K562 (cell line): ENCODE data around the gene KCTD1. TPM values are rescaled to one million over a fixed set of nuclear protein-coding genes. Genes with fewer than 3 reads are reported as not detected.

Experiments used
- ATAC-seq: fragments of 200-7000 bp; cut with Tn5 transposase; 3 replicates; pipeline ENCODE4 v1.9.1; 2020; ENCODE audit warnings: moderate library complexity
- BruUV-seq: library from RNA; stranded (reverse); fragments of 400-500 nt; replicated peaks from 2 replicates; lab custom pipeline; 2021; lab: Mats Ljungman, UMichigan
- CTCF ChIA-PET: fragments of 300-600 bp; formaldehyde crosslinking; extraction: SDS; loops from one replicate; lab custom pipeline; 2021; ENCODE audit warnings: low intra/inter-chr PET ratio; lab: Yijun Ruan, JAX
- POLR2A ChIA-PET: fragments of 300-600, 350-650 bp; sonication (Branson Sonifier 250); formaldehyde crosslinking; extraction: SDS; loops from one replicate; lab custom pipeline; 2021; ENCODE audit warnings: antibody characterized with exemption, inconsistent platforms; lab: Yijun Ruan, JAX
- DNase-seq, 4 experiments: peaks; one replicate each; pipeline versions ENCODE4 v3.0.0 to v3.0.0-alpha.2; 2011 to 2018; ENCODE audit warnings: low spot score in 3 of 4, mixed read lengths in 3 of 4; ENCODE audit errors: extremely low read depth in 1 of 4
- FAIRE-seq: peaks from 2 replicates; lab custom pipeline; 2011; peaks lifted over from hg19 to GRCh38; lab: Jason Lieb, UNC
- H2AFZ ChIP-seq: 2 replicates; pipeline ENCODE4 v1.6.0; 2011; ENCODE audit warnings: low read depth, low read length, control low read depth, inconsistent platforms
- H3K27ac ChIP-seq: fragments of 200-600 bp; 3 replicates; pipeline ENCODE4 v1.8.0; 2011; ENCODE audit warnings: low read depth, mild to moderate bottlenecking, control low read depth, inconsistent platforms, low read length, moderate library complexity, mixed read lengths; ENCODE audit errors: extremely low read depth
- H3K27me3 ChIP-seq, 2 experiments: fragments of 300-600 bp in 1 of 2; 2 replicates in 1 of 2; 3 replicates in 1 of 2; pipeline versions ENCODE4 v1.6.0 to v1.8.0; 2011; ENCODE audit warnings: inconsistent platforms in 2 of 2, low read length in 2 of 2, mild to moderate bottlenecking in 1 of 2, mixed read lengths in 1 of 2, moderate library complexity in 1 of 2; ENCODE audit not compliant: control insufficient read depth in 2 of 2, insufficient read depth in 2 of 2
- H3K36me3 ChIP-seq: fragments of 300-600 bp; 3 replicates; pipeline ENCODE4 v1.8.0; 2011; ENCODE audit warnings: mild to moderate bottlenecking, low read length, inconsistent platforms; ENCODE audit not compliant: control insufficient read depth, insufficient read depth
- H3K4me1 ChIP-seq, 2 experiments: fragments of 200-600 bp in 1 of 2; replicated peaks in 1 of 2; 2 replicates in 1 of 2; 3 replicates in 1 of 2; pipeline versions ENCODE4 v1.5.1 to v1.8.0; 2011; ENCODE audit warnings: inconsistent platforms in 2 of 2, low read length in 2 of 2, mild to moderate bottlenecking in 1 of 2, mixed read lengths in 1 of 2, moderate library complexity in 1 of 2; ENCODE audit not compliant: control insufficient read depth in 2 of 2, insufficient read depth in 2 of 2
- H3K4me2 ChIP-seq: 2 replicates; pipeline ENCODE4 v1.6.1; 2011; ENCODE audit warnings: low read length, control low read depth, inconsistent platforms, mixed read lengths; ENCODE audit not compliant: insufficient read depth
- H3K4me3 ChIP-seq: fragments of 200-600 bp; sonication (generic), shearing (Covaris generic); 2 replicates; pipeline ENCODE4 v1.5.1; 2016; ENCODE audit warnings: control low read depth, inconsistent platforms
- H3K79me2 ChIP-seq: fragments of 200-600 bp; 3 replicates; pipeline ENCODE4 v1.8.0; 2011; ENCODE audit warnings: low read length, inconsistent platforms; ENCODE audit not compliant: control insufficient read depth, insufficient read depth
- H3K9ac ChIP-seq, 2 experiments: 2 replicates each; pipeline versions ENCODE4 v1.6.0 to v1.6.1; 2011; ENCODE audit warnings: low read depth in 2 of 2, low read length in 2 of 2, control low read depth in 1 of 2, inconsistent platforms in 1 of 2, mild to moderate bottlenecking in 1 of 2, mixed read lengths in 1 of 2; ENCODE audit not compliant: insufficient read depth in 1 of 2
- H3K9me1 ChIP-seq: one replicate; pipeline ENCODE4 v1.6.0; 2011; ENCODE audit warnings: inconsistent platforms, mild to moderate bottlenecking, low read length, moderate library complexity; ENCODE audit not compliant: control insufficient read depth, insufficient read depth
- H3K9me3 ChIP-seq: replicated peaks from 2 replicates; pipeline ENCODE4 v1.5.1; 2011; ENCODE audit warnings: low read depth, low read length, inconsistent platforms; ENCODE audit not compliant: control insufficient read depth, insufficient read depth
- H4K20me1 ChIP-seq: replicated peaks from 2 replicates; pipeline ENCODE4 v1.6.1; 2011; ENCODE audit warnings: low read length, inconsistent platforms, mixed read lengths; ENCODE audit not compliant: control insufficient read depth, insufficient read depth
- BACH1 ChIP-seq: fragments of 200-800 bp; sonication (Bioruptor generic); IDR thresholded peaks from 2 replicates; pipeline ENCODE4 v1.6.1; 2016; ENCODE audit warnings: missing genetic modification characterization, missing compliant biosample characterization
- DMBX1 ChIP-seq: fragments of 250-450 bp; sonication (Bioruptor Pico); IDR thresholded peaks from 2 replicates; pipeline ENCODE4 v1.8.0; 2022; ENCODE audit warnings: inconsistent platforms, mild to moderate bottlenecking, moderate library complexity, borderline replicate concordance
- FOXJ3 ChIP-seq: sonication (generic); formaldehyde crosslinking; IDR thresholded peaks from 2 replicates; pipeline ENCODE4 v1.4.0; 2020; ENCODE audit warnings: mild to moderate bottlenecking, missing genetic modification reagents
- SLC30A9 ChIP-seq: fragments of 250-450 bp; sonication (Bioruptor Pico); IDR thresholded peaks from 2 replicates; pipeline ENCODE4 v1.8.0; 2022; ENCODE audit warnings: mild to moderate bottlenecking, moderate library complexity
- ZNF778 ChIP-seq: fragments of 450-650 bp; formaldehyde crosslinking; IDR thresholded peaks from 2 replicates; pipeline ENCODE4 v1.4.0; 2020; ENCODE audit warnings: mild to moderate bottlenecking, moderate library complexity
- WGBS: fragments of 100-300 bp; shearing (Covaris generic); methylation state at CpG from one replicate; pipeline ENCODE4 v1.1.6; 2016; ENCODE audit warnings: low coverage, mixed read lengths; ENCODE audit not compliant: insufficient coverage; ENCODE audit errors: missing lambda C conversion rate; 5-methylcytosine and 5-hydroxymethylcytosine counted together
- in situ Hi-C: fragments of 300-500 bp; cut with MboI; formaldehyde crosslinking; loops from 4 replicates; pipeline ENCODE4 v1.15.0; 2018; ENCODE audit warnings: inconsistent platforms, mixed read lengths
- intact Hi-C: fragments of 100-400 bp; cut with micrococcal nuclease; formaldehyde crosslinking; loops from 2 replicates; pipeline ENCODE4 v1.14.2; 2022
- polyA plus RNA-seq, 8 experiments: library from polyadenylated mRNA; depleted of rRNA in 4 of 8; stranded (reverse) in 5 of 8; unstranded in 3 of 8; fragments of >200 nt; fragmentation: Nextera tagmentation in 2 of 8; fragmentation: Illumina TruSeq in 1 of 8; extraction: Ambion mirVana in 2 of 8; extraction: Trizol in 1 of 8; gene quantifications; 2 replicates each; pipeline versions ENCODE4 v1.2.1 to v1.2.3, GENCODE V29; 2011 to 2014; ENCODE audit warnings: inconsistent platforms in 1 of 8, missing spikeins in 1 of 8
- total RNA-seq, 7 experiments: library from RNA; depleted of rRNA in 6 of 7; stranded (reverse); fragments of >200 nt in 6 of 7; fragmentation: Illumina TruSeq in 2 of 7; extraction: Trizol in 2 of 7; gene quantifications; 2 replicates each; pipeline versions ENCODE4 v1.2.1 to v1.2.3, GENCODE V29; 2011 to 2021; ENCODE audit warnings: low replicate concordance in 1 of 7
- TF ChIP-seq, protein P1 (sequence below): fragments of 450-650 bp; IDR thresholded peaks from 2 replicates; pipeline ENCODE4 v1.6.1; 2016; ENCODE audit warnings: mild to moderate bottlenecking
- TF ChIP-seq, protein P2 (sequence below): sonication (generic); formaldehyde crosslinking; IDR thresholded peaks from 2 replicates; pipeline ENCODE4 v1.8.0; 2023; ENCODE audit warnings: mild to moderate bottlenecking, missing genetic modification reagents
- TF ChIP-seq, protein P3 (sequence below): fragments of 200-800 bp; sonication (Bioruptor generic); IDR thresholded peaks from 2 replicates; pipeline ENCODE4 v1.6.1; 2017; ENCODE audit warnings: missing genetic modification characterization, missing compliant biosample characterization
- TF ChIP-seq, protein P4 (sequence below), 2 experiments: fragments of 150-350 bp in 1 of 2; IDR thresholded peaks; 2 replicates each; pipeline ENCODE4 v1.6.1; 2012 to 2016; ENCODE audit warnings: low read depth in 2 of 2, low read length in 2 of 2, mild to moderate bottlenecking in 1 of 2, moderate library complexity in 1 of 2

KCTD1 gene
- total and polyA plus RNA-seq, 9 of the 15 experiments (the other 6 are each of a cell fraction or from before 2014, with no cell fraction given): not detected

DNA sequence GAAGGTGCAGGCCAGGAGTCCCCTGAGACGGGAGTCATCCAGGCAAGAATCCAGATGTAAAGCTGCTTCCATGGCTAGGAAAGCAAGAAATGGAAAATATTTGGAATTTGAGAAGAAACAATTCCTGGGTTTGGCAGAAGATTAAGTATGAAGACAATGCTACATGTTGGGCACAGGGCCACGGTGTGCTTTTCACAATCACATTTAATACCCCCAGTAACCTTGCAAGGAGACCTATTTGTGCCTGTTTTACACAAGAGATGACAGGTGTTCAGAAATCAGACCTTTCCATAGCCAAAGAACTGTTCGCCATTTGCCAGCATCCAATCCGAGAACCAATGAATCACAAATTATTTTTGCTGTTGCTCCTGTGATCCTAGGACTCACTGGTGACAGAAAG, 50.5 kb downstream of the KCTD1 start (continued):
- TF ChIP-seq, protein P1, sequence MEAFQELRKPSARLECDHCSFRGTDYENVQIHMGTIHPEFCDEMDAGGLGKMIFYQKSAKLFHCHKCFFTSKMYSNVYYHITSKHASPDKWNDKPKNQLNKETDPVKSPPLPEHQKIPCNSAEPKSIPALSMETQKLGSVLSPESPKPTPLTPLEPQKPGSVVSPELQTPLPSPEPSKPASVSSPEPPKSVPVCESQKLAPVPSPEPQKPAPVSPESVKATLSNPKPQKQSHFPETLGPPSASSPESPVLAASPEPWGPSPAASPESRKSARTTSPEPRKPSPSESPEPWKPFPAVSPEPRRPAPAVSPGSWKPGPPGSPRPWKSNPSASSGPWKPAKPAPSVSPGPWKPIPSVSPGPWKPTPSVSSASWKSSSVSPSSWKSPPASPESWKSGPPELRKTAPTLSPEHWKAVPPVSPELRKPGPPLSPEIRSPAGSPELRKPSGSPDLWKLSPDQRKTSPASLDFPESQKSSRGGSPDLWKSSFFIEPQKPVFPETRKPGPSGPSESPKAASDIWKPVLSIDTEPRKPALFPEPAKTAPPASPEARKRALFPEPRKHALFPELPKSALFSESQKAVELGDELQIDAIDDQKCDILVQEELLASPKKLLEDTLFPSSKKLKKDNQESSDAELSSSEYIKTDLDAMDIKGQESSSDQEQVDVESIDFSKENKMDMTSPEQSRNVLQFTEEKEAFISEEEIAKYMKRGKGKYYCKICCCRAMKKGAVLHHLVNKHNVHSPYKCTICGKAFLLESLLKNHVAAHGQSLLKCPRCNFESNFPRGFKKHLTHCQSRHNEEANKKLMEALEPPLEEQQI: no peak
- TF ChIP-seq, protein P2, sequence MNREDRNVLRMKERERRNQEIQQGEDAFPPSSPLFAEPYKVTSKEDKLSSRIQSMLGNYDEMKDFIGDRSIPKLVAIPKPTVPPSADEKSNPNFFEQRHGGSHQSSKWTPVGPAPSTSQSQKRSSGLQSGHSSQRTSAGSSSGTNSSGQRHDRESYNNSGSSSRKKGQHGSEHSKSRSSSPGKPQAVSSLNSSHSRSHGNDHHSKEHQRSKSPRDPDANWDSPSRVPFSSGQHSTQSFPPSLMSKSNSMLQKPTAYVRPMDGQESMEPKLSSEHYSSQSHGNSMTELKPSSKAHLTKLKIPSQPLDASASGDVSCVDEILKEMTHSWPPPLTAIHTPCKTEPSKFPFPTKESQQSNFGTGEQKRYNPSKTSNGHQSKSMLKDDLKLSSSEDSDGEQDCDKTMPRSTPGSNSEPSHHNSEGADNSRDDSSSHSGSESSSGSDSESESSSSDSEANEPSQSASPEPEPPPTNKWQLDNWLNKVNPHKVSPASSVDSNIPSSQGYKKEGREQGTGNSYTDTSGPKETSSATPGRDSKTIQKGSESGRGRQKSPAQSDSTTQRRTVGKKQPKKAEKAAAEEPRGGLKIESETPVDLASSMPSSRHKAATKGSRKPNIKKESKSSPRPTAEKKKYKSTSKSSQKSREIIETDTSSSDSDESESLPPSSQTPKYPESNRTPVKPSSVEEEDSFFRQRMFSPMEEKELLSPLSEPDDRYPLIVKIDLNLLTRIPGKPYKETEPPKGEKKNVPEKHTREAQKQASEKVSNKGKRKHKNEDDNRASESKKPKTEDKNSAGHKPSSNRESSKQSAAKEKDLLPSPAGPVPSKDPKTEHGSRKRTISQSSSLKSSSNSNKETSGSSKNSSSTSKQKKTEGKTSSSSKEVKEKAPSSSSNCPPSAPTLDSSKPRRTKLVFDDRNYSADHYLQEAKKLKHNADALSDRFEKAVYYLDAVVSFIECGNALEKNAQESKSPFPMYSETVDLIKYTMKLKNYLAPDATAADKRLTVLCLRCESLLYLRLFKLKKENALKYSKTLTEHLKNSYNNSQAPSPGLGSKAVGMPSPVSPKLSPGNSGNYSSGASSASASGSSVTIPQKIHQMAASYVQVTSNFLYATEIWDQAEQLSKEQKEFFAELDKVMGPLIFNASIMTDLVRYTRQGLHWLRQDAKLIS: no peak

DNA sequence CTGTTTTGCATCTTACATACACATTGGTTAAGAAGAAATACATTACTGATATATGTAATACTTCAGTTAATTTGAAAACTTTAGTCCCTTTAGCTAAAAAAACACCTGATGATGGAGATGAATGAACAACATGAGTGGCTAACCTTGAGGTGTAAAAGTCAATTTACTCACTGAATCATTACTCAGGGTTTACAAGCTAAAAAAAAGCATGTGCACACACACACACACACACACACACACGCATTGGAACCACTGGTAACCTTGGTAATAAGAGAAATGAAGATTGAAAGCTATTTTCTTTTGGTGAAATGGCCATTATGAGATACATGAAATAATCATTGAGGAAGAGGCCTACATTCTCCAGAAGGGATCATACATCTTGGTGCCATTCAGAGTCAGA, 51.8 kb downstream of the KCTD1 start:
- CTCF ChIA-PET: no interaction called here
- WGBS: 5% methylated on average over 1 of the region's 1 CpG
- FAIRE-seq: no peak
- no peak for TF ChIP-seq BACH1
- TF ChIP-seq SLC30A9: no peak
- TF ChIP-seq DMBX1: no peak
- TF ChIP-seq, protein P3, sequence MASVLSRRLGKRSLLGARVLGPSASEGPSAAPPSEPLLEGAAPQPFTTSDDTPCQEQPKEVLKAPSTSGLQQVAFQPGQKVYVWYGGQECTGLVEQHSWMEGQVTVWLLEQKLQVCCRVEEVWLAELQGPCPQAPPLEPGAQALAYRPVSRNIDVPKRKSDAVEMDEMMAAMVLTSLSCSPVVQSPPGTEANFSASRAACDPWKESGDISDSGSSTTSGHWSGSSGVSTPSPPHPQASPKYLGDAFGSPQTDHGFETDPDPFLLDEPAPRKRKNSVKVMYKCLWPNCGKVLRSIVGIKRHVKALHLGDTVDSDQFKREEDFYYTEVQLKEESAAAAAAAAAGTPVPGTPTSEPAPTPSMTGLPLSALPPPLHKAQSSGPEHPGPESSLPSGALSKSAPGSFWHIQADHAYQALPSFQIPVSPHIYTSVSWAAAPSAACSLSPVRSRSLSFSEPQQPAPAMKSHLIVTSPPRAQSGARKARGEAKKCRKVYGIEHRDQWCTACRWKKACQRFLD (CRISPR knock-in tag): no peak
- no peak for TF ChIP-seq FOXJ3 (CRISPR knock-in tag)
- TF ChIP-seq ZNF778: no peak
- TF ChIP-seq, protein P4, sequence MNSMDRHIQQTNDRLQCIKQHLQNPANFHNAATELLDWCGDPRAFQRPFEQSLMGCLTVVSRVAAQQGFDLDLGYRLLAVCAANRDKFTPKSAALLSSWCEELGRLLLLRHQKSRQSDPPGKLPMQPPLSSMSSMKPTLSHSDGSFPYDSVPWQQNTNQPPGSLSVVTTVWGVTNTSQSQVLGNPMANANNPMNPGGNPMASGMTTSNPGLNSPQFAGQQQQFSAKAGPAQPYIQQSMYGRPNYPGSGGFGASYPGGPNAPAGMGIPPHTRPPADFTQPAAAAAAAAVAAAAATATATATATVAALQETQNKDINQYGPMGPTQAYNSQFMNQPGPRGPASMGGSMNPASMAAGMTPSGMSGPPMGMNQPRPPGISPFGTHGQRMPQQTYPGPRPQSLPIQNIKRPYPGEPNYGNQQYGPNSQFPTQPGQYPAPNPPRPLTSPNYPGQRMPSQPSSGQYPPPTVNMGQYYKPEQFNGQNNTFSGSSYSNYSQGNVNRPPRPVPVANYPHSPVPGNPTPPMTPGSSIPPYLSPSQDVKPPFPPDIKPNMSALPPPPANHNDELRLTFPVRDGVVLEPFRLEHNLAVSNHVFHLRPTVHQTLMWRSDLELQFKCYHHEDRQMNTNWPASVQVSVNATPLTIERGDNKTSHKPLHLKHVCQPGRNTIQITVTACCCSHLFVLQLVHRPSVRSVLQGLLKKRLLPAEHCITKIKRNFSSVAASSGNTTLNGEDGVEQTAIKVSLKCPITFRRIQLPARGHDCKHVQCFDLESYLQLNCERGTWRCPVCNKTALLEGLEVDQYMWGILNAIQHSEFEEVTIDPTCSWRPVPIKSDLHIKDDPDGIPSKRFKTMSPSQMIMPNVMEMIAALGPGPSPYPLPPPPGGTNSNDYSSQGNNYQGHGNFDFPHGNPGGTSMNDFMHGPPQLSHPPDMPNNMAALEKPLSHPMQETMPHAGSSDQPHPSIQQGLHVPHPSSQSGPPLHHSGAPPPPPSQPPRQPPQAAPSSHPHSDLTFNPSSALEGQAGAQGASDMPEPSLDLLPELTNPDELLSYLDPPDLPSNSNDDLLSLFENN (IDR thresholded peaks at IDR 0.05; ENCODE audit: low read depth in 2 of 2, low read length in 2 of 2): no peak

More for the DNA sequence above, 51.8 kb downstream of the KCTD1 start:
- Histone ChIP-seq H3K27ac (no peak overlapping the region), H3K9me1 (no peaks in the 10 kb centered on the region), H3K27me3 (peaks cover 0 to 5% of the 10 kb centered on the region in 2 experiments; a peak in 2 of 5 replicates), H3K4me1 (no peaks in the 10 kb centered on the region), H3K79me2 (no peaks in the 10 kb centered on the region), H3K9me3 (no peaks in the 10 kb centered on the region), H3K4me2 (no peak overlapping the region), H2AFZ (no peak overlapping the region), H3K9ac (no peak overlapping the region), H4K20me1 (no peaks in the 10 kb centered on the region), H3K4me3 (no peak overlapping the region), H3K36me3 (no peaks in the 10 kb centered on the region)
- no TSS peak for BruUV-seq
- POLR2A ChIA-PET: interaction anchor here (0.9 kb wide), 1 partner anchor 21 kb away, joined by 4 read pairs; no protein-coding TSS in a partner anchor
- in situ Hi-C loops: no loop called here
- DNase-seq (no peak), ATAC-seq (no peak)
- intact Hi-C loops: no loop called here
